Inferior parietal cortex (tissue), 1 donor: ENCODE results near the gene FNDC11.
"Not testable (repeated sequence)": the region's sequence is repeated elsewhere in the genome, so short reads cannot be mapped to it uniquely, and the experiment has no call there.

ENCODE experiments used
- DNase-seq: peaks from one replicate; pipeline ENCODE4 v3.0.0-alpha.2; 2016; ENCODE audit errors: extremely low spot score

The FNDC11 gene

GRCh38 chr20:63598479-63599395 is 44.8 kb downstream of the FNDC11 start:
- no peak for DNase-seq

- no peak for DNase-seq
Observed at GRCh38 chr20:63599396-63600050, 45.6 kb downstream of the FNDC11 start.

- not testable (repeated sequence) for DNase-seq
Observed at GRCh38 chr20:63601679-63602078, 47.7 kb downstream of the FNDC11 start.

GRCh38 chr20:63602321-63602720 is 48.4 kb downstream of the FNDC11 start:
- DNase-seq: no peak
